ENCODE data around the gene DYSF.

DNA sequence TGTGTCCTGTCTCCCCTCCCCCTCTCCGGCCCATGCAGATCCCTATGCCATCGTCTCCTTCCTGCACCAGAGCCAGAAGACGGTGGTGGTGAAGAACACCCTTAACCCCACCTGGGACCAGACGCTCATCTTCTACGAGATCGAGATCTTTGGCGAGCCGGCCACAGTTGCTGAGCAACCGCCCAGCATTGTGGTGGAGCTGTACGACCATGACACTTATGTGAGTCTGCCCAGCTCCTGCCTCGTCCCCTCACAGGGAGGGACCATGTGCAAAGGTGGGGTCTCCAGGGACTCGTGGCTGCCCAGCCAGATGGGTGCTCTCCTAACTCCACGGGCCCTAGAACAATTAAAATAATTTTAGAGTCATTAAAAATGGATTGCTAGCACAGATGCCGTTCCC, 145.2 kb downstream of the DYSF start:
- TF ChIP-seq, protein P1, sequence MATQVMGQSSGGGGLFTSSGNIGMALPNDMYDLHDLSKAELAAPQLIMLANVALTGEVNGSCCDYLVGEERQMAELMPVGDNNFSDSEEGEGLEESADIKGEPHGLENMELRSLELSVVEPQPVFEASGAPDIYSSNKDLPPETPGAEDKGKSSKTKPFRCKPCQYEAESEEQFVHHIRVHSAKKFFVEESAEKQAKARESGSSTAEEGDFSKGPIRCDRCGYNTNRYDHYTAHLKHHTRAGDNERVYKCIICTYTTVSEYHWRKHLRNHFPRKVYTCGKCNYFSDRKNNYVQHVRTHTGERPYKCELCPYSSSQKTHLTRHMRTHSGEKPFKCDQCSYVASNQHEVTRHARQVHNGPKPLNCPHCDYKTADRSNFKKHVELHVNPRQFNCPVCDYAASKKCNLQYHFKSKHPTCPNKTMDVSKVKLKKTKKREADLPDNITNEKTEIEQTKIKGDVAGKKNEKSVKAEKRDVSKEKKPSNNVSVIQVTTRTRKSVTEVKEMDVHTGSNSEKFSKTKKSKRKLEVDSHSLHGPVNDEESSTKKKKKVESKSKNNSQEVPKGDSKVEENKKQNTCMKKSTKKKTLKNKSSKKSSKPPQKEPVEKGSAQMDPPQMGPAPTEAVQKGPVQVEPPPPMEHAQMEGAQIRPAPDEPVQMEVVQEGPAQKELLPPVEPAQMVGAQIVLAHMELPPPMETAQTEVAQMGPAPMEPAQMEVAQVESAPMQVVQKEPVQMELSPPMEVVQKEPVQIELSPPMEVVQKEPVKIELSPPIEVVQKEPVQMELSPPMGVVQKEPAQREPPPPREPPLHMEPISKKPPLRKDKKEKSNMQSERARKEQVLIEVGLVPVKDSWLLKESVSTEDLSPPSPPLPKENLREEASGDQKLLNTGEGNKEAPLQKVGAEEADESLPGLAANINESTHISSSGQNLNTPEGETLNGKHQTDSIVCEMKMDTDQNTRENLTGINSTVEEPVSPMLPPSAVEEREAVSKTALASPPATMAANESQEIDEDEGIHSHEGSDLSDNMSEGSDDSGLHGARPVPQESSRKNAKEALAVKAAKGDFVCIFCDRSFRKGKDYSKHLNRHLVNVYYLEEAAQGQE (IDR thresholded peaks at IDR 0.05; ENCODE audit: insufficient read depth in 1 of 2, low read depth in 2 of 2, low read length in 2 of 2), result no peak
- TF ChIP-seq TAF1 (IDR thresholded peaks at IDR 0.05; ENCODE audit: borderline replicate concordance, insufficient read depth, low read length) (no peak), POLR2AphosphoS5 (IDR thresholded peaks at IDR 0.05; ENCODE audit: low read depth, low read length) (no peak), SIN3A (IDR thresholded peaks at IDR 0.05; ENCODE audit: borderline replicate concordance, insufficient read depth, low read length) (no peak), FOXP2 (optimal IDR thresholded peaks at IDR 0.05; ENCODE audit: borderline replicate concordance, extremely low read depth, extremely low read length, insufficient read depth) (no peak)

All from PFSK-1 (cell line).